Gastrocnemius medialis (tissue), 4 donors: ENCODE measurements around the gene CRYBA1. TPM values are rescaled to one million over a fixed set of nuclear protein-coding genes. Genes with fewer than 3 reads are reported as not detected.

Experiments used
- ATAC-seq, 2 donors: fragments of 150-250 bp; one replicate each; pipeline ENCODE4 v1.9.1; 2016
- DNase-seq, 2 donors: peaks; one replicate each; pipeline ENCODE4 v3.0.0-alpha.2; 2019
- H3K27ac ChIP-seq, 4 donors: fragments of 200-600 bp; sonication (generic); 1 replicate in 1 of 4; 2 replicates in 3 of 4; pipeline ENCODE4 v1.5.1; 2016 to 2018; ENCODE audit warnings: mild to moderate bottlenecking in 2 of 4, moderate library complexity in 1 of 4
- H3K27me3 ChIP-seq, 3 donors: fragments of 200-600 bp; sonication (generic) in 2 of 3; 1 replicate in 1 of 3; 2 replicates in 2 of 3; pipeline versions ENCODE4 v1.5.1 to v1.6.0; 2016 to 2019; ENCODE audit warnings: mild to moderate bottlenecking in 1 of 3, moderate library complexity in 1 of 3
- H3K36me3 ChIP-seq, 2 donors: fragments of 200-600 bp; sonication (generic) in 1 of 2; one replicate each; pipeline ENCODE4 v1.5.1; 2017 to 2018
- H3K4me1 ChIP-seq, 2 donors: fragments of 200-600 bp; sonication (generic) in 1 of 2; one replicate each; pipeline ENCODE4 v1.5.1; 2016 to 2017; ENCODE audit warnings: mild to moderate bottlenecking in 2 of 2
- H3K4me3 ChIP-seq, 4 donors: fragments of 200-600 bp; sonication (generic) in 3 of 4; 1 replicate in 1 of 4; 2 replicates in 3 of 4; pipeline ENCODE4 v1.5.1; 2016 to 2019; ENCODE audit warnings: mild to moderate bottlenecking in 2 of 4
- H3K9me3 ChIP-seq, 3 donors: fragments of 200-600 bp; sonication (generic) in 2 of 3; 1 replicate in 1 of 3; 2 replicates in 2 of 3; pipeline ENCODE4 v1.5.1; 2016 to 2019
- POLR2A ChIP-seq, 2 donors: fragments of 450-650 bp; IDR thresholded peaks; one replicate each; pipeline ENCODE4 v1.6.1; 2017; ENCODE audit warnings: antibody characterized with exemption in 2 of 2, mild to moderate bottlenecking in 2 of 2, moderate library complexity in 2 of 2
- in situ Hi-C, 4 donors: fragments of 200-750 bp; cut with MboI; loops; one replicate each; pipeline versions ENCODE4 v1.15.0 to v1.8.0; 2017; ENCODE audit warnings: low sequenced_read_pairs in 4 of 4
- intact Hi-C: fragments of 100-400 bp; cut with DNase I; formaldehyde crosslinking; loops from one replicate; pipeline ENCODE4 v1.15.1; 2023; ENCODE audit warnings: low total_unique reads
- total RNA-seq, 4 donors: library from RNA; depleted of rRNA; stranded (reverse); fragments of >200 nt; gene quantifications; one replicate each; pipeline versions ENCODE4 v1.1.0 to v1.2.3, GENCODE V29; 2016
- TF ChIP-seq, protein P1 (sequence below), 5 experiments: fragments of 450-650 bp in 3 of 5; fragments of 200-600 bp in 2 of 5; sonication (generic) in 2 of 5; IDR thresholded peaks in 4 of 5; conservative IDR thresholded peaks in 1 of 5; 1 replicate in 4 of 5; 2 replicates in 1 of 5; pipeline ENCODE4 v1.5.1; 2016 to 2019; ENCODE audit warnings: antibody characterized with exemption in 5 of 5, mild to moderate bottlenecking in 3 of 5, moderate library complexity in 3 of 5

Gene CRYBA1
- total RNA-seq, 4 donors from 2014 or later: not detected

DNA sequence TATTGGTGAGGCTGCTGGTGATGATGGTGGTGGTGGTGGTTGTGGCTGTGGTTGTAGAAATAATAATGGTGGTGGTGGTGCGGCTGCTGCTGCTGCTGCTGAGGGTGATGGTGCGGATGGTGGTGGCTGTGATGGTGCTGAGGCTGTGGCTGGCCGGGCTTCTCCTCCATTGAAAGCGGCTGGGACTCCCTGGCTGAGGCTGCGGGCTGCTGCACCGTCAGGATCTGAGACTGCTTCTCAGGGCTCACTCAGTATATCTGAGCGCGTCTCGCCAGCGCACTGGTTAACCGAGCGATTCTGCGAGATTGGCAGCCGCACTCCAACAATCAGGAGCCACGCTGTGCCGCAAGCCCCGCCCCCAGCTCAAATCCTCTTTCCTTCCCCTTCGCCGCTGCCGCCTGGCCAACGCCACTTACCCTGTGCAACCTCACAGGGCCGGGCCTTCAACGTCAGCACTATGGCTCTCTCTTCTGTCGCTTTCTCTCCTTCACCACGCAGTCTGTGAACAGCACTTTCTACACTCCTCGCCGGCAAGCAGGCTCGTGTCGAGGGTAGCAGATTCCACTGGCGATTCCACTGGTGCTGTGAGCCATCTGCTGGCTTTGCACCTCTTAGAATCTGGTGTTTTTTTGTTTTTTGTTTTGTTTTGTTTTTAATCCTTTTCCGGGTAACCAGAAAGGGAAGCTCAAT is 47.4 kb downstream of the CRYBA1 start, which contains the start of gene NUFIP2:
TSS of gene NUFIP2 (minus strand) at position 259 of the 690 bp plus-strand sequence. CDS start at position 170, 89 bp downstream.
- intact Hi-C loops: loop anchor here (1.0 to 5.0 kb wide), 4 partner anchors 97 to 649 kb away; partner anchors contain the start of genes BLTP2, PHF12 and TAOK1
- peak; percentile 99 for DNase-seq
- no peaks in the 10 kb centered on the region for H3K27me3 ChIP-seq
- H3K9me3 ChIP-seq: no peaks in the 10 kb centered on the region
- peak within 1 kb of the TSS; percentile 95 to 100 (median 100) for H3K27ac ChIP-seq
- TF ChIP-seq, protein P1, sequence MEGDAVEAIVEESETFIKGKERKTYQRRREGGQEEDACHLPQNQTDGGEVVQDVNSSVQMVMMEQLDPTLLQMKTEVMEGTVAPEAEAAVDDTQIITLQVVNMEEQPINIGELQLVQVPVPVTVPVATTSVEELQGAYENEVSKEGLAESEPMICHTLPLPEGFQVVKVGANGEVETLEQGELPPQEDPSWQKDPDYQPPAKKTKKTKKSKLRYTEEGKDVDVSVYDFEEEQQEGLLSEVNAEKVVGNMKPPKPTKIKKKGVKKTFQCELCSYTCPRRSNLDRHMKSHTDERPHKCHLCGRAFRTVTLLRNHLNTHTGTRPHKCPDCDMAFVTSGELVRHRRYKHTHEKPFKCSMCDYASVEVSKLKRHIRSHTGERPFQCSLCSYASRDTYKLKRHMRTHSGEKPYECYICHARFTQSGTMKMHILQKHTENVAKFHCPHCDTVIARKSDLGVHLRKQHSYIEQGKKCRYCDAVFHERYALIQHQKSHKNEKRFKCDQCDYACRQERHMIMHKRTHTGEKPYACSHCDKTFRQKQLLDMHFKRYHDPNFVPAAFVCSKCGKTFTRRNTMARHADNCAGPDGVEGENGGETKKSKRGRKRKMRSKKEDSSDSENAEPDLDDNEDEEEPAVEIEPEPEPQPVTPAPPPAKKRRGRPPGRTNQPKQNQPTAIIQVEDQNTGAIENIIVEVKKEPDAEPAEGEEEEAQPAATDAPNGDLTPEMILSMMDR (IDR thresholded peaks at IDR 0.05 in 4 of 5, conservative IDR thresholded peaks at IDR 0.05 in 1 of 5): peak in 1 of 5 experiments; percentile 11
- peak; percentile 100 for TF ChIP-seq POLR2A (IDR thresholded peaks at IDR 0.05)
- peak within 1 kb of the TSS; percentile 88 to 97 (median 95) for H3K4me3 ChIP-seq
- ATAC-seq: peak; percentile 91 to 94
- H3K4me1 ChIP-seq: peaks cover 26 to 30% of the 10 kb centered on the region in 2 donors
- in situ Hi-C loops: loop anchor here in 2 of 4 donors (10.0 to 25.0 kb wide), 2 partner anchors 132 to 149 kb away; no protein-coding TSS in a partner anchor
- H3K36me3 ChIP-seq: peaks cover 0 to 4% of the 10 kb centered on the region in 2 donors

DNA sequence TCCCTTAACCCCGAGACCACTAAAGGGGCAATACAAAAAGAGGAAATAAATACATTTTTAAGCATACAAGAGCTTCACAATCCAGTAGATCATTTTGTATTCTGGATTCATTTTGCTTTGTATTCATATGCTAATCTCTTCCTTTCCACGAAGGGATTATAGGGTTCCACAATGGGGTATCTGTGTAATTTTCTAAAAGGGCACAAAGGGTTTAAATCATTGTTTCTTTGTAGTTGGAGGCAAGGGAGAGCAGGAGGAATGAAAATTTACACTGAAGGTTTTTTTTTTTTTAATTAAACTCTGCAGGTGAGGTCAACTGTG is 47.9 kb downstream of the CRYBA1 start:
- no peak for ATAC-seq
- no peaks in the 10 kb centered on the region for H3K9me3 ChIP-seq
- peak overlapping the region; percentile 95 to 100 (median 100) for H3K27ac ChIP-seq
- no peaks in the 10 kb centered on the region for H3K27me3 ChIP-seq
- H3K4me1 ChIP-seq: peaks cover 22 to 25% of the 10 kb centered on the region in 2 donors
- DNase-seq: no peak
- H3K4me3 ChIP-seq: peak overlapping the region; percentile 52 to 97 (median 70)
- peaks cover 0 to 4% of the 10 kb centered on the region in 2 donors for H3K36me3 ChIP-seq
- TF ChIP-seq, protein P1 (IDR thresholded peaks at IDR 0.05 in 4 of 5, conservative IDR thresholded peaks at IDR 0.05 in 1 of 5): no peak
- TF ChIP-seq POLR2A (IDR thresholded peaks at IDR 0.05): no peak
- in situ Hi-C loops: loop anchor here in 2 of 4 donors (10.0 to 25.0 kb wide), 2 partner anchors 132 to 150 kb away; no protein-coding TSS in a partner anchor
- intact Hi-C loops: loop anchor here (1.0 to 5.0 kb wide), 4 partner anchors 96 to 649 kb away; partner anchors contain the start of genes BLTP2, PHF12 and TAOK1

DNA sequence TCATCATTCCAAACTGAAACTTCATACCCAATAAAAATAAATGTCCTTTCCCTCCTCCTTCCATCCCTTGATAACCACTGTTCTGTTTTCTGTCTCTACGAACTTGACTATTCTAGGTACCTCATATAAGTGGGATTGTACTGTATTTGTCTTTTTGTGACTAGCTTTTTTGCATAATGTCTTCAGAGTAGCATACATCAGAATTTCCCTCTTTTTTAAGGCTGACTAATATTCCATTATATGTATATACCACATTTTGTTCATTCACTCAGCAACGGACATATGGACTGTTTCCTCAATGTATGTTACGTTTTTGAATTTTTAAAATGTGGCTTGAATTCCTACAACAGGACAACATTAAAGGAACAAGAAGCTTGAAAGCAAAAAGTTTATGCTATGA is 48.8 kb downstream of the CRYBA1 start:
- ATAC-seq (no peak), DNase-seq (no peak)
- in situ Hi-C loops (loop anchor here in 2 of 4 donors (10.0 to 25.0 kb wide), 2 partner anchors 133 to 151 kb away; no protein-coding TSS in a partner anchor), intact Hi-C loops (loop anchor here (2.0 kb wide), 1 partner anchor 95 kb away; the partner anchor contains the start of gene TAOK1)
- H3K27ac ChIP-seq: peak overlapping the region in 2 of 4 donors; percentile 95 to 99
- no peaks in the 10 kb centered on the region for H3K9me3 ChIP-seq
- H3K4me1 ChIP-seq: peaks cover 14 to 18% of the 10 kb centered on the region in 2 donors
- H3K36me3 ChIP-seq: no peaks in the 10 kb centered on the region
- TF ChIP-seq, protein P1 (IDR thresholded peaks at IDR 0.05 in 4 of 5, conservative IDR thresholded peaks at IDR 0.05 in 1 of 5): no peak
- no peaks in the 10 kb centered on the region for H3K27me3 ChIP-seq
- H3K4me3 ChIP-seq: no peak overlapping the region

DNA sequence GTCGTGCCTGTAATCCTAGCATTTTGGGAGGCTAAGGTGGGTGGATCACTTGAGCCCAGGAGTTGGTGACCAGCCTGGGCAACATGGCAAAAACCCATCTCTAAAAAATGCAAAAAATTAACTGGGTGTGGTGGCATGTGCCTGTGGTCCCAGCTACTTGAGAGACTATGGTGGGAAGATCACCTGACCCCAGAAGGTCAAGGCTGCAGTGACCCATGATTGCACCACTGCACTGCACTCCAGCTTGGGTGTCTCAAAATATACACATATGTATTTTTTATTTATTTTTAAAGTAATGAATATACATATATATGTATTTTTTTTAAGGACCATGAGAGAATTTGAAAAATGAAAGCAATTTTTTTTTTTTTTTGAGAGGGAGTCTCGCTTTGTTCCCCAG is 52.4 kb downstream of the CRYBA1 start:
- in situ Hi-C loops (loop anchor here in 2 of 4 donors (10.0 to 25.0 kb wide), 2 partner anchors 137 to 154 kb away; no protein-coding TSS in a partner anchor), intact Hi-C loops (no loop called here)
- no peak overlapping the region for H3K4me3 ChIP-seq
- H3K4me1 ChIP-seq: peaks cover 0 to 5% of the 10 kb centered on the region in 2 donors
- no peaks in the 10 kb centered on the region for H3K27me3 ChIP-seq
- H3K36me3 ChIP-seq: no peaks in the 10 kb centered on the region
- ATAC-seq (no peak), DNase-seq (no peak)
- H3K27ac ChIP-seq: no peak overlapping the region
- TF ChIP-seq, protein P1 (IDR thresholded peaks at IDR 0.05 in 4 of 5, conservative IDR thresholded peaks at IDR 0.05 in 1 of 5): no peak
- TF ChIP-seq POLR2A (IDR thresholded peaks at IDR 0.05): no peak
- H3K9me3 ChIP-seq: no peaks in the 10 kb centered on the region
